NCI-H526 (cell line): Measurements from ENCODE around the gene DIS3L2.

Source experiments
- DNase-seq, 2 experiments: peaks; one replicate each; lab custom pipeline; 2025; lab: John Stamatoyannopoulos, UW

Gene DIS3L2

DNA sequence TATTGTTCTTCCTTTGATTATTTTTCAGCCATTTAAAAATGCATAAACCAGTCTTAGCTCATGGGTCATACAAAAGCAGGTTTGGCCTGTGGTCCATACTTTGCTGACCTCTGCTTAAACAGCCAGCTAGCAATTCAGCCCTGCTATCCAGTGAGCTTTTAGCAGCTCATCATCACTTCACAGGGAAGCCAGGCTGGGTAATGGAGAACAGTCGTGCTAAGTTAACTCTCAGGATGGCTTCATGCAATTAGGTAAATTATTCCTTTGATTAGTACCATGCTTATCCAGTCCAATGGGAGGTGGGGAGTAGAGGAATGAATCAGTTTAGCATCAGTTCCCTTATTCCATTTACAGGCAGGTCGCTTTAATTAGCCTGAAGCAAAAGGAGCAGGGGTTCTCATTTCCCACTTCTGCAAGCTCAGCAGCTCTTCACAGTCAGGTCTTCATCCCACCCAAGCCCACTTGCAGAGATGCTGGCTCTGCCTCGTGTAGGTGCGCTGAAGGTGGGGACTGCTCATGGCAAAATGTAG is 307.2 kb downstream of the DIS3L2 start:
- DNase-seq, result no peak

DNA sequence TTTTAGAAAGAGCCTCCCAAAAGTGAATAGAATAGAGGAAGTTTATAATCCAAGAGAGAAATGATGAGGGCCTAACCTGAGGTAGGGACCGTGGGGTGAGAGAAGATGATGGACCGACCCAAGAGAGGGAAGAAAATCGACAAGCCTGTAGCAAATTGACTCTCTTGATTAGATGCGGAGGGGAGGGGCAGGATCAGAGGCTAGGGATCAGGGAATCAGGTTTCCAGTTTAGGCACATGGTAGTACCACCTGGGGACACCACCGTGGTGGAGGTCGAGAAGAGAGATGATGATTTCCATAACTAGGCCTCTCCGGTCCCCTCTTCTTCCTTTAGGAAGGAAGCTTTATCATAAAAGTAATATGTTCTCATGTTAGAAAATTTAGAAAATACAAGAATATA is 308.4 kb downstream of the DIS3L2 start:
- no peak for DNase-seq

DNA sequence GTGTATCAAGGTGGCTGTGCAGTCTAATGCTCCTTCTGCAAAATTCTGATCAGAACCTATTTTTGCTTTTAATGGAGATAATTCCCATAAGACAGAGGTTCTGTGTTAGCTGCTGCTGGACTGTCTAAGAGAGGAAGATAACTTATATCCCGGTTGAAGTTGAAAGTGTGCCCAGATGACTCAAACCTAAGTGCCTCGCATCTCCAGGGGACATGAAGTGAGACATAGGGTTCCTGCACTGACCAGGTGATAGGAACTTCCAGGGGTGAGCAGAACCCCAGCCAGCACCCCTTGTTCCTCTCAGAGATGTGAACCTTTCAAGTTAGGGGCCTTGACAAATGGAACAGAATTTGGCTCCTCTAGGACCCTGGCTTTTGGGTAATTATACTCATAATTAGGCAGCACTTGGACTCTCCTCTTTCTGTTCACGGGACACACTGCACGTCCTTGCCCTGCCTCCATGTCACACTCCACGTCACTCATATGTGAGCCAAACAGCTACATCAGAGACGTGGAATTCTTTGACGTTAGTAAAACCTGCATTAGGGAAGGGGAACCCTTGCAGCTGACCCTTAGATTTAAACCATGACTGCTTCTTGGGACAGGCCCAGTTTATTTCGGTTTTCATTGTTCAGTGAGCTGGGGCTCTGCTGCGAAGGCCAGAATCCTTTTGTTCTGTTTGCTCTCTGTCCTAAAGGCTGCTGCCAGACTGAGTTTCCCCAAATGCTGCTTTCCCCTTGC is 312.6 kb downstream of the DIS3L2 start:
- DNase-seq, result no peak

DNA sequence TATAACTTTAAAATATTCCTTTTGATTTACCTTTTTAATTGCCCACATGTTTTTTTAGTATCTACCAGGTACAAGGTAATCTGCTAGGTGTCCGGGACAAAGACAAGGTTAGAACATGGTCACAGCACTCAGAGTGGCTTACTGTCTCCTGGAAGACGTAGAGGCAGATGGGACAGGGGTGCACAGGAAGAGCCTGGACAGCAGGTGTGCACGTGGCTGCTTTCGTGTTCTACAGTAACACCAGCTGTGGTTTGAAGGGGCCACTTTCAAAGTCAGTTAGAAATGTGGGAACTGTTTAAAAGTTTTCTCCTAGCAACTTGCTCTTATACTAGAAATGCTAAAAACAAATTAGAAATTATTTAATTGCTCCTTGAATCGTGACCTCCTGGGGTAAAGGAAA is 314.2 kb downstream of the DIS3L2 start:
- no peak for DNase-seq

DNA sequence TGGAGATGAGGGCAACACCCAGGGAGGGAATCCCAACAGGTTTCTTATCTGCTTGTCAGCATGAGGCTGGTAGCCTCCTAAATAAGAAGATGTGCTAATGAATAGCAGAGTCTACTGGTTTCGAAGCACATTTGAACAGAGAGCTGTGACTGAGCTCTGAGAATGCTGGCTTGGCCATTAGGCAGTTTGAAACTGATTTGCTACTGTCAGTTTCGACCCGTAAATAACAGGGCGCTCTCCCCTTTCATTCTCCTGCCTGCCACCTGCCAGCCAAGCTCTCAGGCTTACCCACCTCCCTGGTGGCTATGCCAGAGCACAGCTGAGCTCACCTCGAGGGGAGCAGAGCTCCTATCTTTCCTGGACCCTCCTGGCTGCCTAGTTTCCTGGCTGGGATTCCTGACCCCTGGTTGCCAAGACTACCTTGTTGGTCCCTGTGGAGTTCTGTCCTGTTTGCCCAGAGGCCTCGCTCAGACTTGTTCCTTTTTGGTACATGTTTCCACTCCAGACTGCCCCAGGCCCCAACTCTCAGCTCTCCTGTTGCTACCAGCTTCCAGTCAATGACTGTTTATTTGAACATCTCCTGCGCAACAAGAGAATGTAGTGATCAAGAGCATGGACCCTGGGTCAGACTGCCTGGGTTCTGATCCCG is 314.7 kb downstream of the DIS3L2 start:
- DNase-seq, result no peak

DNA sequence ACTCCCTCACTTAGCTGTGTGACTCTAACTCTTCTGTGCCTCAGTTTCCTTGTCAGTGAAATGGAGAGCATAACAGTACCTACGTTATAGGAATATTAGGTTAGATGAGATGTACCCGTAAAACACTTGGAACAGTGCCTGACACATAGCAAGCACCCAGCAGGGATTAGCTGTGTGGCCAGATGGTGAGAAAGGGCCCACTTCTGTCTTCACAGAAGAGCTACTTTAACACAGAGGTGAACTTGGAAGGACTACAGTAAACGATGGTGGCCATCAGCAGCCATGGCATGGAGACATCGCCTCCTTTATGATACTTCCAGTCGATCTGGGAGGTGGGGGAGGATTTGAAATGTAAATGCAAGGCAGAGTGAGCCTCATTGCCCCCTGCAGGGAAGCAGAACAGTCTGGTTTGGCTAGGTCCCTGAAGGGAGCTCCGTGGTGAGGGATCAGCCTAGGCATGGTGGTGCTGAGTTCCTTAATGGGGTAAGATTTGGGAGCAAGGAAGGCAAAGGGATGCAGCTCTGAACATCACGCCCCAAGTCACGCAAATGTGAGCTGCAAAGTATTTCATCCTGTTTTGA is 315.3 kb downstream of the DIS3L2 start:
- no peak for DNase-seq

DNA sequence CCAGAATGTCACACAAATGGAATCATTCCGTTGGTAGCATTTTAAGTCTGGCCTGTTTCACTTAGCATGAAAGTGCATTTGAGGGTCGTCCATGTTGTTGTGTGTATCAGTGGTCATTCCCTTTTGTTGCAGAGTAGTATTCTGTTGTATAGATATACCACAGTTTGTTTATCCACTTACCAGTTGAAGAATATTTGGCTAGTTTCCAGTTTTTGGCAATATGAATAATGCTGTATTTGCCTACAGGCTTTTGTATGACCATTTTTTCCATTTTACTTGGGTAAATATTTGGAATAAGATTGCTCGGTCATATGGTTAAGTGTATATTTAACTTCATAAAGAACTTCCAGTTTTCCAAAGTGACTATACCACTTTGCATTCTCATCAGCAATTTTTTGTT is 317.0 kb downstream of the DIS3L2 start:
- no peak for DNase-seq

DNA sequence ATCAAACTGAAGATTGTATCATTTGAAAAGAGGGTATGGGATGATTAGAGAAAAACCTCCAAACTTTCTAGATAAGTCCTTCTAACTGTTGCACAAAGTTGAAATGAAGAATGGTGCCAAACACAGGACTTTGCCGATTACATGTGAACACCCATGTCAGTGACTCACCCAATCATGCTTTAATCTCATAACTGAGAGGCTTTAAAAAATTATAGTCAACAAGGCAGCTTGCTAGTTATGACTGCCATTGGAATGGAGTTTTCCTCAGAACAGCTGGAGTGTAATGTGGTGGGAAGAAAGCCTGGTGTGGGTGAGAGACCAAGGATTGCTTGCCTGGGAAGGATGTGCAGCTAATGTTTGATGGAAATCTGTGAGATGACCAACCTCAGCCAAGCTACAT is 318.8 kb downstream of the DIS3L2 start:
- no peak for DNase-seq

DNA sequence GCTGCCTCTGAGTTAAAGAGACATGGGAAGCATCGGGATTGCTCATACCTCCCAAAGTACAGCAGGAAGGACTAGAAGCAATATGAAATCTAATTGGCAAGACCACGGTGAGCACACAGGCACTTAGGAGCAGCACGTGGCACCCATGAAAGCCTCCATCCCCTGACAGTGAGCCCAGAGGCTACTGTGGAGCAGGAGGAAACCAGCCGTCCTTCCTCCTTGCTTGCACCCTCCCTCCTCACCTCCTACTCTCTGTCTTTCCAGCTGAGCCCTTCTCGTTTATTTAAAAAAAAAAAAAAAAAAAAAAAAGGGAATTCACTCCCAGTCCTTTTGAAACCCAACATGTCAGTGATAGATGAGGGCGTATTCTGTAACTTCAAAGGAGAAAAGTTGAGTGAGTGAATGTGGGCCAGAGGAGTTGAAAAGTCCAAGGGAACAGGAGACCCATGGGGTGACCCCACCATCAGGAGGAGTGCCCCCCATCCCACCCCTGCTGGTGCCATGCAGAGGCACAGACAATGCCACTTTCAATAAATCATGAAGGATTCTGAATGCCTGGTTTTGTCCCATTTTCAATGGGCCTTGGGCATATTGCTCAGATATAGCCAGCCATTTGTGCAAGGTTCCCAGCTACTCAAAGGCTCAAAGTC is 320.5 kb downstream of the DIS3L2 start:
- no peak for DNase-seq

DNA sequence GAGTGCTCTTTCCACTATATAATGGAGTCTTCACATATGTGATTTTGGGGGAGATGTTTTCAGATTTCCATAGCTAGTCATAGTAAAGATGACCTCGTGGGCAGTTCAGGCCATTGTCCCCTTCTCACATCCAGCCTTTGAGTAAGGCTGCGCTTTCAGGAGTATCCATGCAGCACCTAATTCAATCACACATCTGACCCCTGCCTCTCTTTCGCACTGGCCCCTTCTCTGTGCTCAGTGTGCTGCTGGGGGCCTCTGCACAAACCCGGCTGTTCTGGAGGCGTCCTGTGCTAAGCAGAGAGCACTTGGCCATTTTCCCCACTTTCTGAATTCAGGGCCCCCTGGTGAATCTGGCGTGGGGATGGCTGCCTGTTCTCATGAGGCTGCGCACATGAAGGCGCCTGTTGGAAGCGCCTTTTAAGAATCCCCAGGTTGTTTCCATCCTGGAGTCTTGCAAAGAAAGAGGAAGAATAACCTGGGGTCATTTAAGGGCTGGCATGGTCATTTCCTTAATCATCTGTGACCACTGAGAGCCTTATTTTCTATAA is 321.1 kb downstream of the DIS3L2 start:
- no peak for DNase-seq

DNA sequence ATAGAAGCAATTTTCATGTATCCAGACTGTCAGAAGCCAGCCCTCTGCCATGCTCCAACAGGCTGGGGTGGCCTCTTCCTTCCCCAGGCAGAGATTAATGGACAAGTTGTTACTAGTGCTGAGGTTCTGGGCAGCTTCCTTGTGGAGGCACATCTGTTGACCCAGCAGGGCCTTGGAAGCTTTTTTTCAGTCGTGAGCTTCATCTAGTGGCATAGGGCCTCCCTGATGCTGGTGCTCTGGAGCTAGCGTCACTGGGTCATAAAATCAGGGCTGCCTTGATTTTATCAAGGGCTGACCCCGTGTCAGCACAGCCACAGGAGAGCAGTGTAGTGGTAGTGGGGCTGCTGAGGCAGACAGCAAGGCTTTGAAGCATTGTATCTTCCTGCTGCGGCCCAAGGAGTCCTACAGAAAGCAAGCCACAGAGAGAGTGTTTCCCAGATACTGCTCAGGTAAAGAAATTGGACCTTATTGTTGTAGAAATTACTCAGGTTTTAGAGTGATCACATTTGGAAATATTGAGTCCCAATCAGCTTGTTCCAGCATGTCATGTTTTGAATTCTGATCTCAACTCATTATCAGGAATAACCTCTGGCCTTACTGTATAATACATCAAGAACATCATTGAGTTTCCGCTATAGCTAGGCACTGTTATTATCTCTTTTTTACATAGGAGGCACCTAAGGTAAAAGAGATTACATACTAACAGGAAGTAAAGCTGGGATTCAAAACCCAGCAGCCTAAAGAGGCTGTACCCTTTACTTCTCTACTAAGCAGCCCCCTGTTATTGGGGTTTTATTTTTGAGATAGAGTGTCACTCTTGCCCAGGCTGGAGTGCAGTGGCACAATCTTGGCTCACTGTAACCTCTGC is 324.7 kb downstream of the DIS3L2 start:
- DNase-seq, result no peak

DNA sequence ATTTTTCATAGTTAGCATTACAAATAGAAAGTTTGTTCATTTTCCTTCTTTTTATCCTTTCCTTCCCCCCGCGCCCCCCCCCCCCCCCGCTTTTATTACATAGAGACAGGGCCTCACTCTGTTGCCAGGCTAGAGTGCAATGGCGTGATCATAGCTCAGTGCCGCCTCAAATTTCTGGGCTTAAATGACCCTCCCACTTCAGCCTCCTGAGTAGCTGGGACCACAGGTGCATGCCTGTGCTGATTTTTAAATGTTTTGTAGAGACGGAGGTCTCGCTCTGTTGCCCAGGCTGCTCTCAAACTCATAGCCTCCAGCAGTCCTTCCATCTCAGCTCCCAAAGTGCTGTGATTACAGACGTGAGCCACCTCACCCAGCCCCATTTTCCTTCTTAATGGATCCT is 325.8 kb downstream of the DIS3L2 start:
- DNase-seq, result no peak

DNA sequence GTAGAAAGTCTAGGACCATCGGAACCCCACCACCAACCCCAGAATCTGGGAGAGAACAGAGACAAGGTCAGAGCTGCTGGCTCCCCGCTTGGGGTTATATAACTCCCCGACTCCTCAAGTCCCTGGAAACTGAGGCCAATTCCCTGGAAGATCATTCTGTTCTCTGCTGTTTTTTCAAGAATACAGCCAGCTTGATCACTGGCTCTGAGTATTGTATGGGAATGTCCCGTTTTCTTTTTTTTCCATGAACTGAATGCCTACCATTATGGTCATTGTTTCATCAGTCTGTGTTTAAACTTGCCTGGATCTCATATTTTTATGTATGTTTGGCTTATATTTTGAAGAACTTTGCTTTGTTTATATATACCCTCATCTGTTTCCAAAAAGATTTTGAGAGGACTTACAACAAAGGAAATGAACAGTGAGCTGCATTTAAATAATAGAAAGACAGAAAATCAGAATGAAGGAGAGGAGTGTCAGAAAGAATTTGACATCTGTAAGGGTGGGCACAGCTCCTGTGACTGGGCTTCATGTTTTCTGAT is 327.0 kb downstream of the DIS3L2 start:
- no peak for DNase-seq

DNA sequence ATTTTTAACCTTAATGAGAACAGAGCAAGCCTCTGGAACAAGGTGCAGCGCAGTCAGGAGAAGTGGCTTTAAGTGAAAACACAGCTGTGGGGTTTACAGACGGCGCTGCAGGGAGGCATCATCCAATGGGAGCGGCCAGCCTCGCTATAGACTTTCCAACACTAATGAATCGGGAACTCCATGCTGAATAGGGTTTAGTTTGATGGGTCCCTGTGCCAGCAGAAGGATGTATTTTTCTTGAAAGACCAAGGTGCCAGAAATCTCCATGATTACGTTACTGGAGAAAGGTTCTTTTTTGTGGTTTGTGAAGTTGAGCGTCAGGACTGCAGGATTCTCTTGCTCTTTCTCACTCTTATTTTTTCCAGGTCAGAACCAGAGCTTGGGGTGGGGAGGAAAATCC is 329.2 kb downstream of the DIS3L2 start:
- DNase-seq, result no peak

DNA sequence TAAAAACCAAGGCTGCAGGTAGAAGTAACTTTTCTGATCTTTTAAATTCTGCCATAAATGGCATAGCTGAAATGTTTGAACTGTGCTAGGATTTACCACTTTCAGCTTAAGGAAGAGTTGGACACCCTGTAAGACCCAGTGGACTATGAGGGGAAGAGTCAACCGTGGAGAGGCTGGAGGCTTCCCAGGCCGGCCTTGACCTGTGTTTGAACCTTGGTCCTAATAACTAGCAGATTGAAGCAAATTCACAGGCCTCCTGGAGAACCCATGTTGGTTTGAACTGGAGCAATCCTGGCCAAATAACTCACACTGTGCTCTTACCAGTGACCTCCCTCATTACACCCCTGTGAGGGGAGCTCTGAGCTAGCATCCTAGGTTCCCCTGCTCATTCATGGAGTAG is 329.8 kb downstream of the DIS3L2 start:
- DNase-seq, result no peak

DNA sequence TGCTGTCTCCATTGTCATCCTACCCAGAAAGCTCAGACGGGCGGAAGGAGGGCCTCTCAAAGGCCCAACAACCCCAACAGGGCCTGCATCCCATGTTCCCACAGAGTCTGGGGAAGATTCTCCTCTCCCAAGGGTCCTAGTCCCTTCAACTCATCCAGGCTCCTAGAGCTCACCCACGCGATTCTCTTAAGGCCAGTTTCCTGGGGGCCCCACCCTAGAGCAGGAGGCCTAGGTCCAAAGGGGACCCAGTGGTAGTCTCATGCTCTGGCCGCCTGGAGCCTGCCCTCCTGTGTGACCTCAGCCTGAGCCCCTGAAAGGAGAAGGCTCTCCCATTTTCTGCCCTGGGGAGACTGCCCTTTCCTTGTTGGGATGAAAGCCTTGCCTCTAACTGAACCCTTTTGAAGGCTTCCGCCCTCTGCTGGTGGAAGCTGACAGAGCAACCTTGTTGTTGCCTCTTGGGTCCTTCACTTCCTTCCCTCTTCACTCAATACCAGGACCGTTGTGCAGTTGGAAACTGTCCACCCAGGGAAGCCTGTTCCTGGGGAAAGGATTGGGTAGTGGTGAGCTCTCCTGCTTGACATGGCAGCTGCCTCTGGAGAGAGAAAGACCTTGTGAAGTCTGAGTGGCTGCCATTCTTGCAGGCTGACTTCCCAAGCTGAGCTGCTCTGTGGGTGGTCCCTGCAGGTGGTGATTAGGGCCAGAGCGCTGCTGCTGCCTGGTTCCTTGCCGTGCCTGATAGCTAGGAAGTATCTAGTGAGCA is 331.1 kb downstream of the DIS3L2 start:
- DNase-seq, result peak in 1 of 2 experiments; percentile 65

DNA sequence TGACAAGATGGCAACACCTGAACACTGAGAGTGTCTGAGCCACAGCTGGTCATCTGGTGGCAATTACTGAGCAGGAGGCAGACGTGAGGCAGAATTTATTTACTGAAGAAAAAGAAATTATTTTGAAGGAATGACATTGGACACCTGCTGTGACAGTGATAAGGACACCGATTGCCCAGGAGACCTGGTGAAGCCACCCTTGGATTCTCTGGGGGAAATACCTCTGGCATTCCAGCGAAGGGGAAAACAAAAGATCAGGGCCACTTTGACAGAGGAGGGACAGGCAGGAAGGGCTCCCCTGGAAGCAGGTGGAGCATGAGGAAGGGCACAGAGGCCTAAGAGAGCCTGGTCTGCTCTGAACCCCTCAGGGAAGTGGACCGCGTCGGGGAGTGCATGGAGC is 331.7 kb downstream of the DIS3L2 start:
- no peak for DNase-seq

DNA sequence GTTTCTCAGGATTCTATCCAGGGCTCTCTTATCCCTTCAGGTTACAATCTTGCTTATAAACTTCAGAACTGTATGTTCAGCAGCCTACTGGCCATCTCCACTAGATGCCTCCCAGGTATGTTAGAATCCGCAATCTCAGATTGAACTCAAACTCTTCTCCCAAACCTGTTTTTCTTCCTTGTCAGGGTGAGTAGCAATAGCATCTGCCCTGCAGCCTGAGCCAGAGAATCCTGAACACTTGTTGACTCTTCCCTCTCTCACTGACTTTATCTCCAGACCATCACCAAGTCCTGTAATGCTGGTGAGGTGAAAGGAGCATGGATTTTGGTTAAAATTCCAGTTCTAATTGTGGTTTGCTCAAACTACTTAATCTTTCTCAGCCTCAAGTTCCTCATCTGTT is 334.5 kb downstream of the DIS3L2 start:
- no peak for DNase-seq

DNA sequence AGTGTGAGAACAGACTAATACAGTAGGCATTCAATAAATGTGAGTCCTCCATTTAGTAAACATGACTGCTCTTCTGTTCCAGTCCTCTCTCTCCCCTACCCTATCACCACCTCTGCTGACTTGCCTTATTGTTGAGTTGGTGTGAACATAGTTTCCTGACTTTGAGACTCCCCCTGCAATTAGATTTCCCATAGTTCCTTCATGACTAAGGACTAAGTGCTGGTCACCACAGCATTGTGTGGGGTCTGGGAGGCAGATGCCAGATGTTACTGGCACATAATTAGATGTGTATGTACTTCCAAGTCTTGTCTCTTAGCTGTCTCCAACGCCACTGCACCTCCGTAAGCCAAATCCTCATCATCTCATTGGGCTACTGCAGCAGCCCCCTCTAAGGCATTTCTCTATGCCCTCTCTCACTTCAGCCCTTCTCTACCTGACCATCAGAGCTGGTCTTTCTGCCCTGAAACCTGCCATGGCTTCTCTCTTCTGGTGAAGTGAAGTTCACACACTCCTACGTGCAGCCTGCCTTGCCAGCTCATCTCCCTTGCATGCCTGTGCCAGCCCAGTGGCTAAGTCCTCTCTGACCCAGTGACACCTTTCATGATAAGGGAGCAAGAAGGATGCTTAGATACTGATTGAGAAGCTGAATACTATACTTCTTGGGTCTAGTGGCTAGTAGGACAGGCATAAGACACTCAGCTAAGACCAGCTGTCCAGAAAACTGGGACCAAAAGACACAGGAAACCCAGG is 335.4 kb downstream of the DIS3L2 start:
- DNase-seq, result no peak

DNA sequence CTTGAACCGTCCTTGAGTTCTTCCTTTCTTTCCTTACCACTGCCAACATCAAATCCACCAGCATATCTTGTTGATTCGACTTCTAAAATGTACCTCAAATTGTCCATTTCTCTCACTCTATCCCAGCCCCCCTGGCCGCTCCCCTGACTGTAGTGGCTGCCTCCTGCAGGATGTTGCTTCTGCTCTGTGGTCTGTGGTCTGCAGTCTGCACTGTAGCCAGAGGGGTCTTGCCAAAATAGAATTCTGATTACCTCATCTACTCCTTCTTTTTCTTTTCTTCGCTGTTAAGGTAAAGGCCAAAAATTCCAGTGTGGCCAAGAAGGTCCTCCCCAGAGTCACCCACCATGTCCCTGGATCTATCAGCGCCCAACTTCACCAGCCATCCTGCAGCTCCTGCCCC is 337.6 kb downstream of the DIS3L2 start:
- DNase-seq, result no peak
